WI38 (cell line): ENCODE data around the gene SSC5D.
A peak's percentile ranks its signal among the peaks of the same experiment; 100 is the strongest.

Experiments used
- H3K4me3 ChIP-seq: 2 replicates; pipeline ENCODE4 v1.5.1; 2011; ENCODE audit warnings: low read depth, mild to moderate bottlenecking, control low read depth, low read length
- CTCF ChIP-seq: IDR thresholded peaks from 2 replicates; pipeline ENCODE4 v1.5.1; 2012; ENCODE audit warnings: low read depth, mild to moderate bottlenecking, control low read depth, low read length

SSC5D gene

GRCh38 chr19:55461974-55462626 is 26.1 kb upstream of the SSC5D start:
- no peak for TF ChIP-seq CTCF
- H3K4me3 ChIP-seq, result peak overlapping the region; percentile 63

GRCh38 chr19:55462722-55463121 is 25.5 kb upstream of the SSC5D start:
- TF ChIP-seq CTCF, result no peak
- no peak overlapping the region for H3K4me3 ChIP-seq

GRCh38 chr19:55463583-55464031 is 24.6 kb upstream of the SSC5D start:
- no peak for TF ChIP-seq CTCF
- H3K4me3 ChIP-seq, result no peak overlapping the region

- TF ChIP-seq CTCF, result no peak
- no peak overlapping the region for H3K4me3 ChIP-seq
Measured at GRCh38 chr19:55464039-55464661, 24.1 kb upstream of the SSC5D start.

- H3K4me3 ChIP-seq, result no peak within 1 kb of the TSS
- TF ChIP-seq CTCF, result no peak
Measured at GRCh38 chr19:55464662-55465054, 23.6 kb upstream of the SSC5D start, which contains the start of gene C19orf85. Gene C19orf85, minus strand, starts transcription at chr19:55464751. Its CDS starts 197 bp downstream, at chr19:55464554.

- TF ChIP-seq CTCF, result no peak
- no peak overlapping the region for H3K4me3 ChIP-seq
Measured at GRCh38 chr19:55465460-55466240, 22.6 kb upstream of the SSC5D start.

- no peak for TF ChIP-seq CTCF
- no peak overlapping the region for H3K4me3 ChIP-seq
Measured at GRCh38 chr19:55466241-55466614, 22.0 kb upstream of the SSC5D start.
